Stomach (tissue), 4 donors: Measurements from ENCODE around the gene ZMIZ1.

Experiments used
- EP300 ChIP-seq: sonication (generic); formaldehyde crosslinking; IDR thresholded peaks from one replicate; pipeline ENCODE4 v1.6.1; 2017; ENCODE audit warnings: antibody characterized with exemption
- TF ChIP-seq, protein P1 (sequence below), 7 experiments: fragments of 450-650 bp in 4 of 7; fragments of 200-600 bp in 3 of 7; sonication (generic) in 3 of 7; IDR thresholded peaks; one replicate each; pipeline ENCODE4 v1.5.1; 2016 to 2019; ENCODE audit warnings: antibody characterized with exemption in 7 of 7, control low read depth in 2 of 7, mild to moderate bottlenecking in 1 of 7

- TF ChIP-seq, protein P1, sequence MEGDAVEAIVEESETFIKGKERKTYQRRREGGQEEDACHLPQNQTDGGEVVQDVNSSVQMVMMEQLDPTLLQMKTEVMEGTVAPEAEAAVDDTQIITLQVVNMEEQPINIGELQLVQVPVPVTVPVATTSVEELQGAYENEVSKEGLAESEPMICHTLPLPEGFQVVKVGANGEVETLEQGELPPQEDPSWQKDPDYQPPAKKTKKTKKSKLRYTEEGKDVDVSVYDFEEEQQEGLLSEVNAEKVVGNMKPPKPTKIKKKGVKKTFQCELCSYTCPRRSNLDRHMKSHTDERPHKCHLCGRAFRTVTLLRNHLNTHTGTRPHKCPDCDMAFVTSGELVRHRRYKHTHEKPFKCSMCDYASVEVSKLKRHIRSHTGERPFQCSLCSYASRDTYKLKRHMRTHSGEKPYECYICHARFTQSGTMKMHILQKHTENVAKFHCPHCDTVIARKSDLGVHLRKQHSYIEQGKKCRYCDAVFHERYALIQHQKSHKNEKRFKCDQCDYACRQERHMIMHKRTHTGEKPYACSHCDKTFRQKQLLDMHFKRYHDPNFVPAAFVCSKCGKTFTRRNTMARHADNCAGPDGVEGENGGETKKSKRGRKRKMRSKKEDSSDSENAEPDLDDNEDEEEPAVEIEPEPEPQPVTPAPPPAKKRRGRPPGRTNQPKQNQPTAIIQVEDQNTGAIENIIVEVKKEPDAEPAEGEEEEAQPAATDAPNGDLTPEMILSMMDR (IDR thresholded peaks at IDR 0.05) = no peak
- no peak for TF ChIP-seq EP300
Measured at GRCh38 chr10:79148452-79149344, 79.9 kb downstream of the ZMIZ1 start.
